ENCODE results near the gene SRA1.

The SRA1 gene

GRCh38 chr5:140563596-140563995, 6.3 kb upstream of the SRA1 start:
- Histone ChIP-seq H3K27me3 (ENCODE audit: insufficient read depth, low read length) (no peaks in the 10 kb centered on the region), H3K4me1 (ENCODE audit: insufficient read depth, low read length, severe bottlenecking) (peaks cover 27% of the 10 kb centered on the region), H3K9me2 (ENCODE audit: low read depth, low read length) (no peaks in the 10 kb centered on the region), H3K36me3 (ENCODE audit: insufficient read depth, low read length) (peaks cover 24% of the 10 kb centered on the region), H3K4me2 (ENCODE audit: low read length) (peak overlapping the region; percentile 94), H3K27ac (ENCODE audit: low read depth, low read length, poor library complexity, severe bottlenecking) (no peak overlapping the region), H3F3A (ENCODE audit: insufficient read depth, low read length) (no peaks in the 10 kb centered on the region), H3K4me3 (ENCODE audit: low read depth, low read length, poor library complexity, severe bottlenecking) (peak overlapping the region; percentile 79), H4K20me1 (ENCODE audit: insufficient read depth, low read length) (no peaks in the 10 kb centered on the region), H3K9ac (ENCODE audit: low read length) (peak overlapping the region; percentile 92), H3K9me3 (ENCODE audit: low read length) (no peaks in the 10 kb centered on the region), H3K79me2 (ENCODE audit: insufficient read depth, low read length) (no peaks in the 10 kb centered on the region), H2AFZ (ENCODE audit: low read length) (no peak overlapping the region)
- no peak for TF ChIP-seq EZH2 (IDR thresholded peaks at IDR 0.05; ENCODE audit: borderline replicate concordance, low read length)
- no peak for TF ChIP-seq CTCF (IDR thresholded peaks at IDR 0.05; ENCODE audit: low read length)

- Histone ChIP-seq H3K4me1 (ENCODE audit: insufficient read depth, low read length, severe bottlenecking) (peaks cover 32% of the 10 kb centered on the region), H3K4me3 (ENCODE audit: low read depth, low read length, poor library complexity, severe bottlenecking) (no peak overlapping the region), H3K4me2 (ENCODE audit: low read length) (no peak overlapping the region), H3K36me3 (ENCODE audit: insufficient read depth, low read length) (peaks cover 7% of the 10 kb centered on the region), H3K27ac (ENCODE audit: low read depth, low read length, poor library complexity, severe bottlenecking) (no peak overlapping the region), H3K9me3 (ENCODE audit: low read length) (no peaks in the 10 kb centered on the region), H4K20me1 (ENCODE audit: insufficient read depth, low read length) (no peaks in the 10 kb centered on the region), H3K27me3 (ENCODE audit: insufficient read depth, low read length) (no peaks in the 10 kb centered on the region), H3K9me2 (ENCODE audit: low read depth, low read length) (no peaks in the 10 kb centered on the region), H3K79me2 (ENCODE audit: insufficient read depth, low read length) (no peaks in the 10 kb centered on the region), H3K9ac (ENCODE audit: low read length) (no peak overlapping the region), H3F3A (ENCODE audit: insufficient read depth, low read length) (no peaks in the 10 kb centered on the region), H2AFZ (ENCODE audit: low read length) (no peak overlapping the region)
- TF ChIP-seq EZH2 (IDR thresholded peaks at IDR 0.05; ENCODE audit: borderline replicate concordance, low read length) = no peak
- TF ChIP-seq CTCF (IDR thresholded peaks at IDR 0.05; ENCODE audit: low read length) = no peak
These were observed 4.7 kb upstream of the SRA1 start for GRCh38 chr5:140561753-140562523.

GRCh38 chr5:140560227-140560626, 3.0 kb upstream of the SRA1 start:
- H3K36me3 ChIP-seq (ENCODE audit: insufficient read depth, low read length) = no peaks in the 10 kb centered on the region; the same call in 1 of the 2 replicates
- H3K9ac ChIP-seq (ENCODE audit: low read length) = no peak overlapping the region
- no peaks in the 10 kb centered on the region for H3K9me2 ChIP-seq (ENCODE audit: low read depth, low read length)
- no peak overlapping the region for H2AFZ ChIP-seq (ENCODE audit: low read length)
- H3K27ac ChIP-seq (ENCODE audit: low read depth, low read length, poor library complexity, severe bottlenecking) = no peak overlapping the region
- no peak overlapping the region for H3K4me2 ChIP-seq (ENCODE audit: low read length)
- H4K20me1 ChIP-seq (ENCODE audit: insufficient read depth, low read length) = no peaks in the 10 kb centered on the region
- H3K79me2 ChIP-seq (ENCODE audit: insufficient read depth, low read length) = peaks cover 16% of the 10 kb centered on the region
- peaks cover 31% of the 10 kb centered on the region for H3K4me1 ChIP-seq (ENCODE audit: insufficient read depth, low read length, severe bottlenecking)
- no peaks in the 10 kb centered on the region for H3K27me3 ChIP-seq (ENCODE audit: insufficient read depth, low read length)
- TF ChIP-seq EZH2 (IDR thresholded peaks at IDR 0.05; ENCODE audit: borderline replicate concordance, low read length) (no peak), CTCF (IDR thresholded peaks at IDR 0.05; ENCODE audit: low read length) (no peak)
- no peaks in the 10 kb centered on the region for H3F3A ChIP-seq (ENCODE audit: insufficient read depth, low read length)
- H3K9me3 ChIP-seq (ENCODE audit: low read length) = no peaks in the 10 kb centered on the region
- no peak overlapping the region for H3K4me3 ChIP-seq (ENCODE audit: low read depth, low read length, poor library complexity, severe bottlenecking)

Measured in OCI-LY1 (cell line).